NCI-H1105 treated with DMSO at 0.1 percent for 48 hours (cell line): ENCODE measurements around the gene MYO1A.
A peak's percentile ranks its signal among the peaks of the same experiment; 100 is the strongest.
"Not testable (repeated sequence)": the region's sequence is repeated elsewhere in the genome, so short reads cannot be mapped to it uniquely, and the experiment has no call there.

Experiments
- DNase-seq: peaks from one replicate; lab custom pipeline; 2025; lab: John Stamatoyannopoulos, UW

MYO1A gene

GRCh38 chr12:56993346-56993745, 56.6 kb downstream of the MYO1A start:
- DNase-seq, result no peak

GRCh38 chr12:56991319-56992246, 58.3 kb downstream of the MYO1A start:
- no peak for DNase-seq

GRCh38 chr12:56990648-56991318, 59.1 kb downstream of the MYO1A start:
- no peak for DNase-seq

- DNase-seq, result no peak
These were observed 59.9 kb downstream of the MYO1A start for GRCh38 chr12:56989861-56990610.

- DNase-seq, result no peak
These were observed 61.7 kb downstream of the MYO1A start for GRCh38 chr12:56988207-56988739.

GRCh38 chr12:56987551-56988053, 62.3 kb downstream of the MYO1A start:
- DNase-seq, result peak; percentile 58

GRCh38 chr12:56987011-56987410, 62.9 kb downstream of the MYO1A start:
- no peak for DNase-seq

- DNase-seq, result not testable (repeated sequence)
These were observed 64.2 kb downstream of the MYO1A start for GRCh38 chr12:56985714-56986113.

- DNase-seq, result no peak
These were observed 66.5 kb downstream of the MYO1A start for GRCh38 chr12:56983386-56983785.

GRCh38 chr12:56982578-56983236, 67.2 kb downstream of the MYO1A start:
- DNase-seq, result not testable (repeated sequence)

- no peak for DNase-seq
These were observed 68.9 kb downstream of the MYO1A start for GRCh38 chr12:56980941-56981530.

- no peak for DNase-seq
These were observed 69.7 kb downstream of the MYO1A start for GRCh38 chr12:56980268-56980667.

- no peak for DNase-seq
These were observed 70.3 kb downstream of the MYO1A start for GRCh38 chr12:56979628-56980027.
